ENCODE measurements around the gene ST6GALNAC2.

Gene ST6GALNAC2

GRCh38 chr17:76598004-76598439 is 12.4 kb upstream of the ST6GALNAC2 start:
- DNase-seq (ENCODE audit: low spot score): no peak
- TF ChIP-seq CTCF (IDR thresholded peaks at IDR 0.05; ENCODE audit: extremely low read depth, insufficient read depth, missing control alignments): no peak
- in situ Hi-C loops (cut with MboI; ENCODE audit: low pct_unique_long_range_greater_than_20kb, low sequenced_read_pairs, unreplicated experiment): no loop called here

DNA sequence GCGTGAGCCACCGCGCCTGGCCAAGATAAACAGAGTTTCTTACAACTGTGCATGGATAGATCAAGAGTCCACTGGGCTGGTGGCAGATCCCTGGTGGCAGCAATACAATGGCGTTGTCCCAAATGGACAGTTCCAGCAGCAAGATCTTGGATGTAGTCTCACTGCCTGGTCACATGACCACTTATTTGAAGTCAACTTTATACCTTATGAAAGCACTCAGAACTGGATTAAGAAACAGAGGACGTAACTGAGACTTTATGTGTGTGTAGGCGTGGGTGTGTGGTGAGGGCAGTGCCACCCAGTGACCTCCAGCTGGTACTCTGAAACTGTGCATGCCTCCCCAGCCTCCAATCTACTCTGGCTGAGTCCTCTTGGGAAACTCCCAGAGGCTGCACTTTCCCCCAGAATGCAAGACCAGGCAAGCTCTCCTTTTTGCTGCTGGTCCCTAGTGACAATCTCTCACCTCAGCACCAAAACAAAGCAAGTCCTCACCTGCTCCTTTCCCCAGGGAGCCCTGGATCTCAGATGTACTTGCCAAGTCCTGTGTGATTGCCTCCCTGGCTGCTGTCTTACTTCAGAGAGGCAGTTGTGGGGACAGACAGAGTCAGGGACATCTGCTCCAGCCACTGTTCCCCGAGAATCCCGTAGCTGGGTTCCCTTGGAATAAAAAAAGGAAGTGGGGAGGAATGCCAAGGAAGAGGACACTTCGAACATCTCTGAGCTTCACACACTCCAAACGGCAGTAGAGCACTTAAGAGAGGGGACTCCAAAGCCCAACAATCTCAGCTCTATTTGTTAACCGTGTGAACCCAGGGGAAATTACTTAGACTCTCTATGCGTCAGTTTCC is 11.7 kb upstream of the ST6GALNAC2 start:
- no peak for DNase-seq (ENCODE audit: low spot score)
- in situ Hi-C loops (cut with MboI; ENCODE audit: low pct_unique_long_range_greater_than_20kb, low sequenced_read_pairs, unreplicated experiment): no loop called here
- no peak for TF ChIP-seq CTCF (IDR thresholded peaks at IDR 0.05; ENCODE audit: extremely low read depth, insufficient read depth, missing control alignments)

DNA sequence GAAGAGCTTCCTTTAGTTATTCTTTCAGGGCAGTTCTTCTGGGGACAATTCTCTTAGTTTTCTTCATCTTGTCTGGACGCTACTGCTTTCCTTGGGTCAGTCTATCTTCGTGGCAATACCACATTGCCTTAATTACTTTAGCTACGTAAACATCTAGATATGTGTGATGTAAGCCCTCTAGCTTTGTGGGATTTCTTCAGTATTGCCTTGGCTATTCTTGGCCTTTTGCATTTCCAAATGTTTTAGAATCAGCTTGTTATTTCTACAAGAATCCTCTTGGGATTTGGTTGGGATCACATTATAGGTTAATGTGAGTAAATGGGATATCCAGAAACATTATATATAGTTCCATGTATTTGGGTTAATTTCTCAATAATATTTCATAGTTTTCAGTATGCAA is 9.0 kb upstream of the ST6GALNAC2 start:
- in situ Hi-C loops (cut with MboI; ENCODE audit: low pct_unique_long_range_greater_than_20kb, low sequenced_read_pairs, unreplicated experiment): no loop called here
- no peak for TF ChIP-seq CTCF (IDR thresholded peaks at IDR 0.05; ENCODE audit: extremely low read depth, insufficient read depth, missing control alignments)
- DNase-seq (ENCODE audit: low spot score): no peak

DNA sequence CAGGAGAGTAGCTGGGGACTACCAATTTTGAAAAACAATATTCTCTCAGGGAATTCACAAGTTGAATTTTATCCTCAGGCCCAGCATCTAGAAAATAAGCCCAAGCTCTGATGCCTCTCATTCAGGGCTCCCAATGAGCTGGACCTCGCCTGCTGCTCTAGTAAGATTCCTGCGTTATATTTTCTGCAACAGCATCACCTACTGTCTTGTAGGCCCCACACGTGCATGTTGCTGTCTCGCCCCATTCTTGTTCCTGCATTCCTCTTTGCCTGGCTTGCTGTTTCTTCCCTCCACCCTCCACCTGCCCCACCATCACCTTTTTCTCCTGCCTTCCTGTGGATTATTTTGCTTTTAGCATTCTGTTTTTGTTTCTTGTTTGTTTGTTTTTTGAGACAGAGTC is 8.3 kb upstream of the ST6GALNAC2 start:
- no peak for DNase-seq (ENCODE audit: low spot score)
- in situ Hi-C loops (cut with MboI; ENCODE audit: low pct_unique_long_range_greater_than_20kb, low sequenced_read_pairs, unreplicated experiment): no loop called here
- no peak for TF ChIP-seq CTCF (IDR thresholded peaks at IDR 0.05; ENCODE audit: extremely low read depth, insufficient read depth, missing control alignments)

DNA sequence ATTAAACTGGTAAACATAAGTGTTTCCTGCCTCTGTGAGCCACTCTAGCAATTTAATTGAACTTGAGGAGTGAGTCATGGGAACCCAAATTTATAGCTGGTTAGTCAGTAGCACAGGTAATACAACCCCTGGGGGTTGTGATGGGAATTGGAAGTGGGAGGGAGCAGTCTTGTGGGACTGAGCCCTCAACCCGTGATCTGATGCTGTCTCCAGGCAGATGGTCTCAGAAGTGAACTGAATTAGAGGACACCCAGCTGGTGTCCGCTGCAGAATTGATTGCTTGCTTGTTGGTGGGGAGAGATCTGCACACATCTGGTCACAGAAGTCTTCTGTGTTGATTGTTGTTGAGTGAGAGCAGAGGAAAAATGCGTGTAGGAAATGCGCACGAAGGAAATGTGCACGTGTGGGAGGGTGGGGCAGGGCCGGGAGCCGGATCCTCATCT is 7.7 kb upstream of the ST6GALNAC2 start:
- DNase-seq (ENCODE audit: low spot score): no peak
- in situ Hi-C loops (cut with MboI; ENCODE audit: low pct_unique_long_range_greater_than_20kb, low sequenced_read_pairs, unreplicated experiment): no loop called here
- no peak for TF ChIP-seq CTCF (IDR thresholded peaks at IDR 0.05; ENCODE audit: extremely low read depth, insufficient read depth, missing control alignments)

DNA sequence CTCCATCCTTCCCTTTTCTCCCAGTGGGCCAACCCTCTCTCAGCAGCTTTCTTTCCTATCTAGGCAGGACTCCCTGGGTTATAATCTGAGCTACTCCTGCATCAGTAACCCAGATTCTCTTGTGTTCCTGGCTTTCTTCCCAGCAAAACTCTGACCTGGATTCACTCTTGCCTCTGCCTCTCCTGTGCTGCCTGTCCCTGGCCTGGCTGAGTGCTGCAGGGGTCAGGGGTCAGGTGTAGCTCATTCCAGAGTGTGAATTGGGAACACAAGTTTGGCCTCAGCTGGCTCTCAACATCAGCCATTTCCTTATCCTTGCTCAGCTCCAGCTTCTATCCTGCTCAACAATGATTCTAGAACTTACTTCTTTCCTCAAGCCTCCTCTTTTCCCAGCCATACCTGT is 2.5 kb upstream of the ST6GALNAC2 start:
- no peak for DNase-seq (ENCODE audit: low spot score)
- no peak for TF ChIP-seq CTCF (IDR thresholded peaks at IDR 0.05; ENCODE audit: extremely low read depth, insufficient read depth, missing control alignments)
- in situ Hi-C loops (cut with MboI; ENCODE audit: low pct_unique_long_range_greater_than_20kb, low sequenced_read_pairs, unreplicated experiment): no loop called here
